Right forelimb (tissue), 1 donor: Measurements from ENCODE around the gene TMEM130.

Experiments
- DNase-seq: peaks from one replicate; pipeline ENCODE4 v3.0.0-alpha.2; 2018

The TMEM130 gene

GRCh38 chr7:98869597-98870120 lies at the start of gene TMEM130:
Gene TMEM130, minus strand, starts transcription at chr7:98870014. Its CDS starts 153 bp downstream, at chr7:98869861.
- DNase-seq: no peak

- DNase-seq: no peak
Measured at GRCh38 chr7:98917331-98917730, 47.5 kb upstream of the TMEM130 start.

GRCh38 chr7:98913612-98914011 lies 43.8 kb upstream of the TMEM130 start:
- no peak for DNase-seq

- DNase-seq: no peak
Measured at GRCh38 chr7:98913026-98913425, 43.2 kb upstream of the TMEM130 start.

GRCh38 chr7:98911916-98912315 lies 42.1 kb upstream of the TMEM130 start:
- no peak for DNase-seq

- DNase-seq: no peak
Measured at GRCh38 chr7:98910427-98910826, 40.6 kb upstream of the TMEM130 start.

GRCh38 chr7:98909487-98909886 lies 39.7 kb upstream of the TMEM130 start:
- no peak for DNase-seq

GRCh38 chr7:98908585-98908984 lies 38.8 kb upstream of the TMEM130 start:
- DNase-seq: no peak

GRCh38 chr7:98907570-98907969 lies 37.8 kb upstream of the TMEM130 start:
- DNase-seq: no peak

GRCh38 chr7:98903246-98903645 lies 33.4 kb upstream of the TMEM130 start:
- DNase-seq: no peak

GRCh38 chr7:98902523-98902922 lies 32.7 kb upstream of the TMEM130 start:
- DNase-seq: no peak

- DNase-seq: no peak
Measured at GRCh38 chr7:98900815-98901214, 31.0 kb upstream of the TMEM130 start.

GRCh38 chr7:98899816-98900215 lies 30.0 kb upstream of the TMEM130 start:
- no peak for DNase-seq

- DNase-seq: no peak
Measured at GRCh38 chr7:98892609-98893008, 22.8 kb upstream of the TMEM130 start.

- DNase-seq: no peak
Measured at GRCh38 chr7:98887038-98887437, 17.2 kb upstream of the TMEM130 start.

GRCh38 chr7:98884416-98884815 lies 14.6 kb upstream of the TMEM130 start:
- DNase-seq: no peak

- no peak for DNase-seq
Measured at GRCh38 chr7:98881561-98882315, 11.9 kb upstream of the TMEM130 start.

GRCh38 chr7:98880485-98880884 lies 10.7 kb upstream of the TMEM130 start:
- no peak for DNase-seq

- DNase-seq: no peak
Measured at GRCh38 chr7:98879979-98880315, 10.1 kb upstream of the TMEM130 start.

GRCh38 chr7:98879198-98879978 lies 9.6 kb upstream of the TMEM130 start:
- DNase-seq: no peak

GRCh38 chr7:98878365-98879197 lies 8.8 kb upstream of the TMEM130 start, which contains the start of gene TRRAP:
Gene TRRAP, plus strand, starts transcription at chr7:98878532. Its CDS starts 2,619 bp downstream, at chr7:98881151.
- peak; percentile 90 for DNase-seq

GRCh38 chr7:98877692-98878364 lies 8.0 kb upstream of the TMEM130 start:
- no peak for DNase-seq
